NCI-H2196 treated with DMSO at 0.1 percent for 48 hours (cell line): ENCODE data around the gene FAM83C.
"Not testable (repeated sequence)": the region's sequence is repeated elsewhere in the genome, so short reads cannot be mapped to it uniquely, and the experiment has no call there.

Experiments
- DNase-seq: peaks from one replicate; lab custom pipeline; 2025; ENCODE audit not compliant: unreplicated experiment; lab: John Stamatoyannopoulos, UW

Gene FAM83C

DNA sequence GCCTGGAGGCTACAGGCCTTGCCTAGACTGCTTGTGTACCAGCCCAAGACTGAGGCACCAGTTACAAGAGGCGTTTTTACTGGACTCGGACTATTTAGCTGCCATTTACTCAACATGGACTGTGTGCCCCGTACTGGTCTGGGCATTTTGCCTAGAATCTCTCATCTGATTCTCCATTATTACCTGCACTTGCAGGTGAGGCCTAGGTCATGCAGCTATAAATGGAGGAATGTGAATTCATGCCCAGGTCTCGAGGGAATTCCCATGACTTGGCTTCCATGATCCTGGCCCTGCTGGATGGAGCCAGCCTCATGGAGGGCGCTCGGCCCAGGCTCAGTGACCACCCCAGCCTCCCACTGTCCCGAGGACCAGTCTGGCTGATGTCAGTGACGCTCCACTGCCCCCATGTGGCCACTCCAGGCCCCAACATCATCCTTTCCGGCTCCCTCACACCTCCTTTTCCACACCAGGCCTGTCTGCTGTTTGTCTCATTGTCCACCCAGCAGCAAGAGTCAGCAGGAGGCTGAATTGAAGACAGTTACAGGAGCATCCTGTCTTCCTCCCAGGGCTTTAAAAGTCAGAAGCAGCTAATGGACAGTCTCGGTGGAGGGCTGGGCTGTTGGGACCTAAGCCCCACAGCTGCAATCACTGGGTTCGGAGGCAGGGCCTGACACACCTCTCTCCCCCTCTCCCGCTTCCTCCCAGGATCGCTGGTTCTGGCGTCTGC, 23.0 kb downstream of the FAM83C start:
- DNase-seq: peak; percentile 68

DNA sequence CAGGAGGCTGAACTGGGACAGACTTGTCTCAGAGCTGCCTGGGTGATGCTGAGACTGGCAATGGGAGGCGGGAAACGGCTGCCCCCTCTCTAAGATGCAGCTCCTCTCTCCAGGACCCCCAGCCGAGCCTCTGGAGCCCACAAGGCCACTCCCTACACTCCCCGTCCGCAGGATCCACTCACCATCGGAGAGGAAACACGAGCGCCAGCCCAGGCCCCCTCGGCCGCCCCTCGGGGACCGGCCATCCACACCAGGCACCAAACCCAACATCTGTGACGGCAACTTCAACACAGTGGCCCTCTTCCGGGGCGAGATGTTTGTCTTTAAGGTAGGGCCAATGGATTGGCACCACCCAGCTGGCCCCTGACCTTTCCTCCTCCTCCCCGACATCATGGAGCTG, 25.1 kb downstream of the FAM83C start:
- DNase-seq: no peak

DNA sequence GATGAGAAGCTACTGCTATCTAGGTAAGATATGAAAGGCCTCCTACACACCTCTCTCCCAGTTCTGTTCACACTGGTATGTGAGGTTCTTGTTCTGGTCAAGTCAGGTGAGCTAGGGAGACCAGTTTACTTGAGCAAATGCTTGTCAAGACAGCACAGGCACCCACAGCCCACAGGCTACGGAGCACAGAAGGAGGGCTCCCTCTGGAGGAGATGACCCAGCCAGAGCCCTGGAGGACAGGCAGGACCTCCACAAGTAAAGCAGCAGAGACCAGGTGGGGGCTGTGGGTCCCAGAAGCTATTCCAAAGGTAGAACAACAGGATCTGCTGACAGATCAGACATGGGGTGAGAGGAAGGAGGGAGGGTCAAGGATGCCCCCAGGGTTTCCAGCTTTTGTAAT, 27.5 kb downstream of the FAM83C start:
- no peak for DNase-seq

DNA sequence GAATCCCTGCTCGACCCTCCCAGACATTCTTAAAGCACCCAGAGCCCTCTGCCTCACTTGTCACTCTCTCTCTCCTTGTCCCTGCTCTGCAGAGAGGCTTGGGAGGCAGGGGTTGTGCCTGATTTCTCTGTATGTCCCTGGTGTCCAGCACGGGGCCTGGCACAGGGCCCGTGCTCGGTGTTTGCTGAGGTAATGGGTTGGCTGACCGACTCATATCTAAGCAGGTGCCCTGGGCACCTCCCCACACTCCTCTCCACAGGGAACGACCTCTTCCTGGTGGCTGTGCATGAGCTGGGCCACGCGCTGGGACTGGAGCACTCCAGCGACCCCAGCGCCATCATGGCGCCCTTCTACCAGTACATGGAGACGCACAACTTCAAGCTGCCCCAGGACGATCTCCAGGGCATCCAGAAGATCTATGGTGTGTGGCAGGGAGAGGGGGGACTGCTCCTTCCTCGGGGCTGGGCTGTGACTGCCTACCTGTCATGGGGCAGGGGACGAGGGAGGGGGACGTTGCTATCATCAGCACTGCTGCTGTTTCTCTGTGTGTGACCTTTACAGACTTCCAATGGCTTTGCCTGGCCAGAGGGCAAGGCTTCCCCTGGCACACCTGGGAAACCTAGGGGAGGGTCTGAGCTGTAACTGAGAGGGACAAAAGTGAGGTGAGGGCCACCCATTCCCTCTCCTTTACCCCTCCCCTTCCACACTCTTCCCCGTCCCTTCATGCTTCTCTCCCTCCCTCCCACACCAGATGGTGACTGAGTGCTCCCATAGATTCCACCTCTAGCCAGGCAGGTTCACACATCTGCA, 28.5 kb downstream of the FAM83C start:
- DNase-seq: peak; percentile 39

DNA sequence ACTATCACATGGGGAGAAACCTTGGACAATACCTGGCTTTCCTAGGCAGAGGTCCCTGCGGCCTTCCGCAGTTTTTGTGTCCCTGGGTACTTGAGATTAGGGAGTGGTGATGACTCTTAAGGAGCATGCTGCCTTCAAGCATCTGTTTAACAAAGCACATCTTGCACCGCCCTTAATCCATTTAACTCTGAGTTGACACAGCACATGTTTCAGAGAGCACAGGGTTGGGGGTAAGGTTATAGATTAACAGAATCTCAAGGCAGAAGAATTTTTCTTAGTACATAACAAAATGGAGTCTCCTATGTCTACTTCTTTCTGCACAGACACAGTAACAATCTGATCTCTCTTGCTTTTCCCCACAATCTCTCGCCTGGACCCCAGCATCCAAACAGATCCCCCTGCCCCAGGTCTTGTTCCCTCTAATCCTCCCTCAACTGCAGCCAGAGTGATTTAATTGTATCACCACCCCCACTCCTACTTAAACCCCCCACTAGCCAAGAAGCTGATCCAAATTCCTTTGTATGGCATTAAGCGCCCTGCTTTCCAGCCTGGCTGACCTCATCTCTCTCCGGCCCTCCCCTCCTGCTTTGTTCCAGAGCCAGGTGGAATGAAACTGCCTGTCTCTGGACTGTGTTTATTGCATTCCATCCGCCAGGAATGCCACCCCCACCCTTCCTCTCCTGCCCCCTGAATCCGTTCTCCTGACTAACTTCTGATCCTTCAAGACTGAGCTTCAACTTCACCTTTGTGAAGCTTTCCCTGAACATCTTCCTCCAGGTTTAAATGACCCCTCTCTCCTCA, 29.3 kb downstream of the FAM83C start:
- DNase-seq: peak; percentile 41

DNA sequence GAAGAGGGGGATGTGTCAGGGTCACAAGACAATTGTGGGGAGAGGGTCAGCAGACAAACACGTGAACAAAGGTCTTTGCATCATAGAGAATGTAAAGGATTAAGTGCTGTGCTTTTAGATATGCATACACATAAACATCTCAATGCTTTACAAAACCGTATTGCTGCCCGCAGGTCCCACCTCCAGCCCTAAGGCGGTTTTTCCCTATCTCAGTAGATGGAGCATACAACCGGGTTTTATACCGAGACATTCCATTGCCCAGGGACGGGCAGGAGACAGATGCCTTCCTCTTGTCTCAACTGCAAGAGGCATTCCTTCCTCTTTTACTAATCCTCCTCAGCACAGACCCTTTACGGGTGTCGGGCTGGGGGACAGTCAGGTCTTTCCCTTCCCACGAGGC, 29.9 kb downstream of the FAM83C start:
- not testable (repeated sequence) for DNase-seq

DNA sequence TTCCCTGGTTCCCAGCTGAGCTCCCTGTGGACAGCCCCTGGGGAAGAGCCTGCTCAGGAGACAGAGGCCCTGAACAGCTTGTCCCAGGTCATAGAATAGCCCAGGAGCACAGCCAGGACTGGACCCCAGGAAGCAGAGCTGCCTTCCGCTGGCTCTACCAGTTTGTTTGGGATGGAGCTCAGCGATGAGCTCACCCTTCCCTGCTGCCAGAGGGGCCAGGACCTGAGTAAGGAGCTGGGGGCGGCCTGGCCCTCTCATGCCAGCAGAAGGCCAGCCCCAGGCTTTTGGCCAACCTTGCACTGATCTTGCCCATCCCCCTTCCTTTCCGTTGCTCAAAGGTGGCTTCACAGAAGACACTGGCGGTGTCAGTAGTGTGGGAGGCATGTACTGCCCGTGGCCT, 31.8 kb downstream of the FAM83C start:
- DNase-seq: no peak

DNA sequence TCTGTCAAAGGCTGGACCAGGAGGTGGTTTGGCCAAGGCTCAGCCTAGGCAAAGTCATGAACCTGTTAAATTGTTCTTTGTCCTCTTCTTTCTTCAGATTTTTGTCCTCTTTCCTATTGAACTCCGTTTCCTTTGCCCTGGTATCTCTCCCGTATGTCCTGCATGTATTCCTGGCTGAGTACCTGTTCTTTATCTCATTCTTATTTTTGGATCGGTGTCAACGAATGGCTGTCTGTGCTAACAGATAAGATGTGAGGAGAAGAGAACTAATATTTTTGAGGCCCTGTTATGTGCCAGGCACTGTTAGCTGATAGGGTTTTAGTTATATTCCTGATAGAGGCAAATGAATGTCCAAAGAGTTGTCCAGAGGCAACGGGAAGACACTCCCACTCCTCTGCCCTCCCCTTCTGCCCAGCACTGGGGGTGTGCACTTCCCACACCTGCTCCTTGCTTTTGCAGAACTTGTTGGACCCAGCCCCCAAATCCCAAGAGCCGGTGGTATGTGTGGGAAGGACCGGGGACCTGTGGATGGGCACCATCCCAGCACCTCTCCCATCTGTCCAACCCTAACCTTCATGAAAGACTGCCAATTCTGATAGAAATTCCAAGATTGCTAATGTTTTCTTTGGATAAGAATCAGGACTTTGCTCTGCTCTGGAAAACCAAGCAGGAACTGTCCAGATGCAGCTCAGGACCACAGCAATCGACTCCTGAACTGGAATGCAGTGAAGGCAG, 34.9 kb downstream of the FAM83C start:
- no peak for DNase-seq

DNA sequence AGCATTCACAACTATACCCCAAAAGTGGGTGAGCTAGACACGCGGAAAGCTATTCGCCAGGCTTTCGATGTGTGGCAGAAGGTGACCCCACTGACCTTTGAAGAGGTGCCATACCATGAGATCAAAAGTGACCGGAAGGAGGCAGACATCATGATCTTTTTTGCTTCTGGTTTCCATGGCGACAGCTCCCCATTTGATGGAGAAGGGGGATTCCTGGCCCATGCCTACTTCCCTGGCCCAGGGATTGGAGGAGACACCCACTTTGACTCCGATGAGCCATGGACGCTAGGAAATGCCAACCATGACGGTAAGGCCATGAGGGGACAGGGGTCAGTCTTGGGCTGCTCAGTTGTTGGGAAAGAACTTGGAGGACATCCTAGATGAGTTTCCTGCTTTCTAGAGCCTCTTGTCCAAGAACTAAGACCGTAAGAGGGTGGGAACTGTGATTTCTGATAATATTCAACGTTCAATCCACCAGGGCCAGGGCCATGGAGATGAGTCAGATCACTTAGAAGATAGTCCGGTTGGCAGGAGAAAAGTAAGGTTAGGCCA, 37.7 kb downstream of the FAM83C start:
- no peak for DNase-seq

DNA sequence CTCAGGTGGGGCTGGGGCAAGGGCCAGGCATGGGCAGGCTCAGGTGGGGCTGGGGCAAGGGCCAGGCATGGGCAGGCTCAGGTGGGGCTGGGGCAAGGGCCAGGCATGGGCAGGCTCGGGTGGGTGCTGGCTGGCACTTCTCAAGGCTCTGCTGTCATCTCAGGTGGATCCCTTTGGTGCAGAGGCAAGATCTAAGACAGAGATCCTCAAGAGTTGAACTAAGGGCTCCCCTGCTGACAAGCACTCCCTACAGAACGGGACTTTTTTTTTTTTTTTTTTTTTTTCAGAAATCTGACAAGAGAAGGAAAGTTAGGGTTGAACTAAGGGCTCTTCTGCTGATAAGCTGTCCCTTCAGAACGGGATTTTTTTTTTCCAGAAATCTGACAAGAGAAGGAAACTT, 39.2 kb downstream of the FAM83C start:
- DNase-seq: no peak

DNA sequence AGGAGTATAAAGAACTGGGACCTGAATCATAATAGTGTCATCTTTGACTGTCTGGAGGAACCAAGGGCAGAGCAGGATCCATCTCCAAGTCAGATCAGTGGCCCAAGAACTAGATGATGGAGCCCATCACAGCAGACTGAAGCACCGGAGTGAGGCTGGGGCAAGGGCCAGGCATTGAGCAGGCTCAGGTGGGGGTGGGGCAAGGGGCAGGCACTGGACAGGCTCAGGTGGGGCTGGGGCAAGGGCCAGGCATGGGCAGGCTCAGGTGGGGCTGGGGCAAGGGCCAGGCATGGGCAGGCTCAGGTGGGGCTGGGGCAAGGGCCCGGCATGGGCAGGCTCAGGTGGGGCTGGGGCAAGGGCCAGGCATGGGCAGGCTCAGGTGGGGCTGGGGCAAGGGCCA, 39.6 kb downstream of the FAM83C start:
- DNase-seq: not testable (repeated sequence)

DNA sequence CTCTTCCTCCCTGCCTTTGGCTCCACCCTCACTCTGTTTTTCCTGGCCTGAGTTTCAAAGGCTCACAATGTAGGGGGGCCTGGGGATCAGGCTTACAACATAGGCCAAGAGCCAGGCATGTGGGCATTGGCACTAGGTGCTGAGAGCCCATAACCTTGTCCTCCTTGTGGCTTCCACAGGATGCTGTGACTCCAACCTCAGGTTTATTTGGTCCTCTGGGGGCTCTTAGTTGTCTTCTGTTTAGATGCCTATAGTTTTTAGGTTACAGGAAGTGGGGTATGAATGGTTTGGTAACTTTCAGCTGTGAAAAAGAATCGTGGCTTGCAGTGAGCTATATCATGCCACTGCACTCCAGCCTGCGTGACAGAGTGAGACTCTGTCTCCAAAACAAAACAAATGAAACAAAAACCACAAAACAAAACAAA, 40.2 kb downstream of the FAM83C start:
- DNase-seq: no peak

DNA sequence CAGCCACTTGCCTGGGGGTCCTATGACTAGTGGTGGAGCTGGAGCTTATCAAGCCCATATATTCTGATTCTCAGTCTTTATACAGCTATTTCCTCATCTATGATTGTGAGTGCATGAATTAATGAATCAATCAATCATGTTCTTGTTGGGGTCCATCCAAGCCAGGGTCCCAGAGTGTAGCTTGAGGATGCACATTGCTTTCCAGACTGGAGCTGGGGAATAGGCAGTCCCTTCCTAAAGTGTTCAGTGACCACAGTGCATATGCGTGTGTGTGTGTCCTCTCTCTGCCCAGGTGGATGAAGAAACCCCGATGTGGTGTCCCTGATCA, 40.6 kb downstream of the FAM83C start:
- DNase-seq: no peak

DNA sequence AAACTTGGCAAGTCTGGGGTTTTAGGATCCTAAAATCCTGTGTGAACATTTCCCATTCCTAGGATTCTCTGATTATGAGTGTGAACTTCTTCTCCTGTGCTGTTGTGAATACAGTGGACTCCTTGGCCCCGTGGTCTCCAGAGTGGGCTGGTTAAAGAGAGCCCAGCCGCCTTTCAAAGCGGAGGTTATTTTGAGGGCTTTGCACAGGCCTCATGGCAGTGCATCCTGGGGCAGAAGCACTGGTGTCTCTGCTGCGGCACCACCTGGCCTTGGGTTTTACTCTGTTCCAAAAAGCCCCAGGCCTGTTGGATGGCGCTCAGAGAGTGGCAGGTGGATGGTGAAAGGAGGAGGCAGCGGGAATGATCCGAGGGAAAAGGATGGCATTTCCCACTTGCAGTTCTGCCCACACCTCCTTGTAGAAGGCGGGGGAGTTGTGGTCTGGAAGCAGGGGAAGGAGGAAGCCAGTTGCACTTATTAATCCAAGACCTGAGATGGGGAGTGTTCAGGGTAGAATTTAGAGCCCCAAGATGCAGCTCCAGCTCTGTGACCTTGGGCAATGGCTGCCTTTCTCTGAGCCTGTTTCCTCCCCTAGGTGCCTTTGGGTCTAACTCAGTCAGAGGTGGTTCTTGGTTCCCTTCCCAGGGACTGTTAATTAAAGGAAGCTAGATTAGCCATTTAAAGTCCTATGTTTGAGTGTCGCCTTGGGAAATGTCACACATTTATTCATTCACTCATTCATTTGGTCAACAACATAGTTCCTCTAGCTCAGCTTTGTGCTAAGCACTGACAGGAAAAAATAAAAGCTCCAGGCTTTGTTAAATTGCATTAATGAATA, 43.4 kb downstream of the FAM83C start:
- no peak for DNase-seq

DNA sequence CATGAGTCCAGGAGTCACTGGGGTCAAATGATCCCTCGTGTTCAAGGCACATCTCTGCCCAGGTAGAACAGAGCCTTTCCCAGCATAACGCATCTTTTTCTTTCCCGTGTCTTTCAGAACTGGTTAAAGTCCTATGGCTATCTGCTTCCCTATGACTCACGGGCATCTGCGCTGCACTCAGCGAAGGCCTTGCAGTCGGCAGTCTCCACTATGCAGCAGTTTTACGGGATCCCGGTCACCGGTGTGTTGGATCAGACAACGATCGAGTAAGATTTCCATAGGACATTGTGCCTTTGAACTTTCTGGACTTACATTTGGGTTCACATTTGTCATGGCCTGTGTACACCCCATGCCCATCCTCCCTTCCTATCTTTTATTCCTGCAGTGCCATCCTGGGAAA, 45.5 kb downstream of the FAM83C start:
- DNase-seq: no peak

DNA sequence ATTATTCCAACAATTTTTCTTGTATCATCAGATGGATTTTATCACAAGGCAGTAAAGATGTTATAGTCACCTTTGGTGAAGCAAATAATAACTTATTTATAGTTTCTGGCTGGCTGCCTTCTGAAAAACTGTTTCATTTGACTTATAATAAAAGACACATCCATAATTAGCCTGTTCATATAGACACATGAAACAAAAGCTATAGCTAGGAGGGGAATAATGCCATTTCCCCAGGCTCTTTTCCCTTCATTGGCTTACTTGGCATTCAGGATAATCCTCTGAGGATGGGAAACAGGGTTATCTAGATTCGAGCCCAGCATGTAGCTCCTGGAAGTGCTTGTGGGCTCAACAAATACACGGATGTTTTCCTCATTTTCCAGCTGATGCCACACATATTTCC, 48.2 kb downstream of the FAM83C start:
- no peak for DNase-seq

DNA sequence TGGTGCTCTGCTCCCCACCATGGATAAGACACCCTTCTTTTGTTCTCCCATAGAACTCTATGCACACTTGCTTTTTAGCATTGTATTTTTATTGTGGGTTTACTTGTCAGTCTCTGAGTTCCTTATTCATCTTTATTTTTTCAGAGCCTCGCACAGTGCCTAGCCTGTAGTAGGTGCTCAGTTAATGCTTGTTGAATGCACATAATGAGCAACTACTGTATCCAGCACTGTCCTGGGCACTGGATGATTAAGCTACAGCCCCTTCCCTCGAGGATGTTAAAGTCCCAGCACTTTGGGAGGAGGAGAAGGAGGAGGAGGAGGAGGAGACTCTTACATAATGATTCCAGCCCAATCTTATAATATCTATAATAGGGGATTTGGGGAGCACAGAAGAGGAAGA, 48.9 kb downstream of the FAM83C start:
- no peak for DNase-seq

DNA sequence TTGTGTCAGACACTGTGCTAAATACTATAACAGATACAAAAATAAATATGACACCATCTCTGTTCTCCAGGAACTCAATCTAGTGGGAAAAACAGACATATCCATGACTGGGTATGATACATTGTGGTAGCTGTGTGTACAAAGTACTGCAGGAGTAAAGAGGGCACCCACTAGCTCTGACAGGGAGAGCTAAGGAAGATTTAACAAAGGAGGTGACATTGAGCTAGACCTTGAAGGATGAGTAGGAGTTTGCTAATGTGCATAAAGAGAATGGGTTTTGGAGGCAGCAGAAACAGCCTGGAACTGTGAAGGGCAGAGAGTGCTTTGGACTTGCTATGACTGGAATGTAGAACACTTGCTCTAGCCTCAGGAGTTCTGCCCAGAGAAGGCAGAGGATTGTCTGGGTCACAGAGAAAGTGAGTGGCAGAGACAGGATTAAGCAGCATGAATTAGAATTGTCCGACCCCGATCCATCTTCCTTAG, 51.4 kb downstream of the FAM83C start:
- DNase-seq: no peak

DNA sequence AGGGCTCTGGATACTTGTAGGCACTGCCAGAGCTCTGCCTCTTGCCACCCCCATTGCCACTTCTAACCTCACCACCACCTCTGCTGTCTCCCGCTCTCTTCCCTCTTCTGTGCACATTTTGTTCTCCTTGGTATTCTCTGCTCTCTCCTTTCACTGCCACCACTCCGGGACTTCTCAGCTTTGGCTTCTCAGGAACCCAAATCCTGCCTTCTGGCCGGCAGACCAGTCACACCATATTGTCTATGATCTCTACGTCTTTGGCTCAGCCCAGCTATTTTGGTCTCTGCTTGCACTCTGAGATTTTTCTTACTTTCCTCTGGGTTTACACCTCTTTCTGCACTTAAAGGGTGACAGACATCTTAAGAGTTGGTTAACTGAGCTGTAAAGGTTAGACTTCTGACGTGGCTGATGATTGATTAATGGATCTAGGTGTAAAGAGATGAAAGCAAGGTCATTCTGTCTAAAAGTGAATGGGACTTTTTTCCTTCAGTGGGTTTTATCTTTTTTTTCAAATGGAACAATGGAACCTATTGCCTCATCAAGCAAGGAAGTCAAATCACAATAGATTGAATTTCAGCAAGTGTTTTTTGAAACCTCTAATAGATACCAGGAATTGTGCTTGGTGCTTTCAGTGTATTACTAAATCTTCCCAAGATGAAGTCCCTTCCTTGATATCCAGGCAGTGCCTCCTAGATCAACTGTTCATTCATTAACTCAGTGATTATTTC, 52.0 kb downstream of the FAM83C start:
- DNase-seq: no peak
